A673 (cell line): ENCODE data around the gene PHACTR3.

Experiments used
- EZH2 ChIP-seq: fragments of 200-600 bp; sonication (generic); IDR thresholded peaks from 2 replicates; pipeline ENCODE4 v1.6.1; 2017; ENCODE audit warnings: borderline replicate concordance, low read depth, mild to moderate bottlenecking, mixed read lengths, antibody characterized with exemption, low read length; ENCODE audit not compliant: poor library complexity, severe bottlenecking
- TF ChIP-seq, protein P1 (sequence below): fragments of 300-800, 200-600 bp; sonication (generic); conservative IDR thresholded peaks from 2 replicates; pipeline ENCODE4 v1.5.1; 2017; ENCODE audit warnings: low read depth, mild to moderate bottlenecking, antibody characterized with exemption, low read length, moderate library complexity, mixed read lengths

DNA sequence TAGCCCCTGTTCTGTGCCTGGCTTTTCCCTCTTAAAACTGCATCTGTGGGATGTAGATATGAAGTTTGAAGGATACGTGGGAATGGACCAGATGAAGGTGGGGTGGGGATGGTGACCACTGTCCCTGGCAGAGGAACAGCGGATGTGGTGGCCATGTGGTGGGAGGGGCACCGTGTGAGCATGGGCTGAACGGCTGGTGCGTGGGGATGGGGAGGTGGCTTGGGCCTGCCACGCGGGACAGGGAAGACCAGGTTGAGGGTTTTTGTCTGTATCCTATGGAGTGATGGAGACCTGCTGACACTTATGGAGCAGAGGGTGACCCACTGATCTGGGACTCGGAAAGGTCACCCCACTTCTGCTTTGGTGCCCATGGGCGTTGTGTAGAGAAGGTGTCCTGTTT is 19.2 kb downstream of the PHACTR3 start:
- TF ChIP-seq, protein P1, sequence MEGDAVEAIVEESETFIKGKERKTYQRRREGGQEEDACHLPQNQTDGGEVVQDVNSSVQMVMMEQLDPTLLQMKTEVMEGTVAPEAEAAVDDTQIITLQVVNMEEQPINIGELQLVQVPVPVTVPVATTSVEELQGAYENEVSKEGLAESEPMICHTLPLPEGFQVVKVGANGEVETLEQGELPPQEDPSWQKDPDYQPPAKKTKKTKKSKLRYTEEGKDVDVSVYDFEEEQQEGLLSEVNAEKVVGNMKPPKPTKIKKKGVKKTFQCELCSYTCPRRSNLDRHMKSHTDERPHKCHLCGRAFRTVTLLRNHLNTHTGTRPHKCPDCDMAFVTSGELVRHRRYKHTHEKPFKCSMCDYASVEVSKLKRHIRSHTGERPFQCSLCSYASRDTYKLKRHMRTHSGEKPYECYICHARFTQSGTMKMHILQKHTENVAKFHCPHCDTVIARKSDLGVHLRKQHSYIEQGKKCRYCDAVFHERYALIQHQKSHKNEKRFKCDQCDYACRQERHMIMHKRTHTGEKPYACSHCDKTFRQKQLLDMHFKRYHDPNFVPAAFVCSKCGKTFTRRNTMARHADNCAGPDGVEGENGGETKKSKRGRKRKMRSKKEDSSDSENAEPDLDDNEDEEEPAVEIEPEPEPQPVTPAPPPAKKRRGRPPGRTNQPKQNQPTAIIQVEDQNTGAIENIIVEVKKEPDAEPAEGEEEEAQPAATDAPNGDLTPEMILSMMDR = no peak
- no peak for TF ChIP-seq EZH2
